T-cell (primary cell): ENCODE data around the gene CDK11A. TPM values are rescaled to one million over a fixed set of nuclear protein-coding genes. Genes with fewer than 3 reads are reported as not detected.
A peak's percentile ranks its signal among the peaks of the same experiment; 100 is the strongest.
"Not testable (repeated sequence)": the region's sequence is repeated elsewhere in the genome, so short reads cannot be mapped to it uniquely, and the experiment has no call there.

Experiments
- ATAC-seq, 4 experiments: fragments of 200-7000 bp in 3 of 4; fragments of 150-1000 bp in 1 of 4; cut with Tn5 transposase; replicated peaks in 1 of 4; 1 replicate in 3 of 4; 2 replicates in 1 of 4; pipeline ENCODE4 v1.10.0; 2021; ENCODE audit warnings: moderate library complexity in 3 of 4, mild to moderate bottlenecking in 2 of 4, moderate number of reproducible peaks in 1 of 4
- CTCF ChIA-PET, 2 donors: fragments of 300-600 bp; sonication (Branson Sonifier 250); formaldehyde crosslinking; loops; one replicate each; lab custom pipeline; 2022; ENCODE audit warnings: antibody characterized with exemption in 2 of 2; lab: Charles Lee
- POLR2A ChIA-PET, 2 donors: fragments of 300-600 bp; sonication (Branson Sonifier 250); formaldehyde crosslinking; loops; one replicate each; lab custom pipeline; 2022; ENCODE audit warnings: antibody characterized with exemption in 2 of 2; lab: Charles Lee
- DNase-seq, 35 experiments: peaks; one replicate each; pipeline versions ENCODE4 v3.0.0 to v3.0.0-alpha.2; 2013 to 2023
- H3K27ac ChIP-seq: one replicate; pipeline ENCODE4 v1.5.1; 2013; ENCODE audit warnings: low read length
- H3K27me3 ChIP-seq, 2 experiments: replicated peaks in 1 of 2; 1 replicate in 1 of 2; 2 replicates in 1 of 2; pipeline versions ENCODE4 v1.6.1 to v1.7.0; 2013; ENCODE audit warnings: low read length in 1 of 2, mixed read lengths in 1 of 2; ENCODE audit not compliant: control insufficient read depth in 2 of 2, insufficient read depth in 2 of 2; ENCODE audit errors: extremely low read depth in 1 of 2
- H3K36me3 ChIP-seq, 2 donors: 1 replicate in 1 of 2; 2 replicates in 1 of 2; pipeline versions ENCODE4 v1.6.1 to v1.7.0; 2013; ENCODE audit warnings: low read length in 1 of 2; ENCODE audit not compliant: control insufficient read depth in 2 of 2, insufficient read depth in 1 of 2; ENCODE audit errors: extremely low read depth in 1 of 2
- H3K4me1 ChIP-seq, 2 experiments: 1 replicate in 1 of 2; 2 replicates in 1 of 2; pipeline versions ENCODE4 v1.6.1 to v1.7.0; 2013; ENCODE audit warnings: low read length in 2 of 2, mixed read lengths in 1 of 2; ENCODE audit not compliant: insufficient read depth in 2 of 2, control insufficient read depth in 1 of 2; ENCODE audit errors: extremely low read depth in 1 of 2
- H3K4me3 ChIP-seq, 2 donors: 1 replicate in 1 of 2; 2 replicates in 1 of 2; pipeline versions ENCODE4 v1.5.1 to v1.7.0; 2013; ENCODE audit warnings: mild to moderate bottlenecking in 2 of 2, low read length in 1 of 2, moderate library complexity in 1 of 2; ENCODE audit not compliant: control insufficient read depth in 1 of 2; ENCODE audit errors: extremely low read depth in 1 of 2
- H3K9me3 ChIP-seq: 2 replicates; pipeline ENCODE4 v1.7.0; 2013
- H3K27ac Mint-ChIP-seq, 2 donors: one replicate each; pipeline ENCODE4 v1.8.0; 2020 to 2021; ENCODE audit warnings: mild to moderate bottlenecking in 2 of 2, mixed read lengths in 2 of 2
- H3K27me3 Mint-ChIP-seq, 2 donors: one replicate each; pipeline ENCODE4 v1.8.0; 2021 to 2022; ENCODE audit warnings: mixed read lengths in 2 of 2
- H3K36me3 Mint-ChIP-seq: one replicate; pipeline ENCODE4 v1.8.0; 2021; ENCODE audit warnings: mixed read lengths
- H3K4me1 Mint-ChIP-seq, 3 donors: one replicate each; pipeline ENCODE4 v1.8.0; 2020 to 2022; ENCODE audit warnings: mixed read lengths in 3 of 3, mild to moderate bottlenecking in 1 of 3
- H3K4me3 Mint-ChIP-seq, 3 donors: one replicate each; pipeline ENCODE4 v1.8.0; 2020 to 2022; ENCODE audit warnings: mild to moderate bottlenecking in 3 of 3, mixed read lengths in 3 of 3, moderate library complexity in 3 of 3
- H3K9me3 Mint-ChIP-seq, 3 donors: one replicate each; pipeline ENCODE4 v1.8.0; 2020 to 2022; ENCODE audit warnings: mixed read lengths in 3 of 3
- WGBS: methylation state at CpG from one replicate; pipeline ENCODE4 v1.1.5; 2013; ENCODE audit warnings: missing lambda C conversion rate; ENCODE audit not compliant: insufficient coverage; 5-methylcytosine and 5-hydroxymethylcytosine counted together
- total RNA-seq, 35 experiments: library from RNA in 6 of 35; stranded (reverse) in 6 of 35; fragments of 120-200 nt in 1 of 35; gene quantifications; one replicate each; pipeline versions ENCODE4 v1.2.1 to v1.2.4 and lab custom pipeline; 2013 to 2026

CDK11A gene
- total RNA-seq, 5 donors from 2014 or later (not counting 1 experiment from before 2014, with no cell fraction given), result 109 to 243 (median 182) TPM

DNA sequence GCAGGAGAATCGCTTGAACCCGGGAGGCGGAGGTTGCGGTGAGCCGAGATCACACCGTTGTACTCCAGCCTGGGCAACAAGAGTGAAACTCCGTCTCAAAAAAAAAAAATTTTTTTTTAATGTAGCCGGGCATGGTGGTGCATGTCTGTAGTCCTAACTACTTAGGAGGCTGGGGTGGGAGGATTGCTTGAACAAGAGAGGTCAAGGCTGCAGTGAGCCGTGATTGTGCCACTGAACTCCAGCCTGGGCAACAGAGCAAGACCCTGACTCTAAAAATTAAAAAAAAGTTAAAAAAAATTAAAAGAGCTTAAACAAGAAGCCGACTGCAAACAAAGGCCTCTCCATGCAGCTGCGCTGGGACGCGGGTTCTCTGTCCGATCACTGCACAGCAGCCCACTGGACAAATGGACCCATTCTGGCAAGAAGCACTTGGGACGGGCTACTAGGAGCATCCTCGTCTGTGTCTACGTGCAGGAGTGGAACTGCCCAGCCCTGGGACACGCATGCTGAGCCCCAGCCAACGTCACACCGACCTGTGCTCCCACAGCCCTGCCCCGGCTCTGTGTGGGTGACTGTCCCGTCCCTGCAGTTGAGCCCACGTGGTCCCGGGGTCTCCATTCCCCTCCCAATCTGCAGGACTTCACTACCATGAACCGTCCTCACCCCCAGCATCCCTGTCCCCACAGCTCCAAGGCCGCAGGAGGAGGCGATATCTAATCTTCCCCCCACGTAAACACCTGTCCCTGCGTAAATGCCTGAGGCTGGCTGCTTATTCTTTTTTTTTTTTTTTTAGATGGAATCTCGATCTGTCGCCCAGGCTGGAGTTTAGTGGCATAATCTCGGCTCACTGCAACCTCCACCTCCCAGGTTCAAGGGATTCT, 43.9 kb downstream of the CDK11A start:
- Mint-ChIP-seq H3K9me3 (no peaks in the 10 kb centered on the region), H3K4me3 (no peak overlapping the region), H3K4me1 (peaks cover 36 to 64% (median 48%) of the 10 kb centered on the region in 3 donors), H3K36me3 (peaks cover 19% of the 10 kb centered on the region), H3K27me3 (no peaks in the 10 kb centered on the region), H3K27ac (peak overlapping the region in 1 of 2 donors; percentile 70)
- 93% methylated on average over 24 of the region's 32 CpGs for WGBS
- Histone ChIP-seq H3K27me3 (no peaks in the 10 kb centered on the region), H3K4me1 (peaks cover 6 to 39% of the 10 kb centered on the region in 2 experiments), H3K9me3 (no peaks in the 10 kb centered on the region), H3K4me3 (no peak overlapping the region), H3K36me3 (peaks cover 4 to 13% of the 10 kb centered on the region in 2 donors), H3K27ac (no peak overlapping the region)
- ChIA-PET POLR2A (no interaction called here), CTCF (no interaction called here)
- DNase-seq (no peak), ATAC-seq (no peak)

DNA sequence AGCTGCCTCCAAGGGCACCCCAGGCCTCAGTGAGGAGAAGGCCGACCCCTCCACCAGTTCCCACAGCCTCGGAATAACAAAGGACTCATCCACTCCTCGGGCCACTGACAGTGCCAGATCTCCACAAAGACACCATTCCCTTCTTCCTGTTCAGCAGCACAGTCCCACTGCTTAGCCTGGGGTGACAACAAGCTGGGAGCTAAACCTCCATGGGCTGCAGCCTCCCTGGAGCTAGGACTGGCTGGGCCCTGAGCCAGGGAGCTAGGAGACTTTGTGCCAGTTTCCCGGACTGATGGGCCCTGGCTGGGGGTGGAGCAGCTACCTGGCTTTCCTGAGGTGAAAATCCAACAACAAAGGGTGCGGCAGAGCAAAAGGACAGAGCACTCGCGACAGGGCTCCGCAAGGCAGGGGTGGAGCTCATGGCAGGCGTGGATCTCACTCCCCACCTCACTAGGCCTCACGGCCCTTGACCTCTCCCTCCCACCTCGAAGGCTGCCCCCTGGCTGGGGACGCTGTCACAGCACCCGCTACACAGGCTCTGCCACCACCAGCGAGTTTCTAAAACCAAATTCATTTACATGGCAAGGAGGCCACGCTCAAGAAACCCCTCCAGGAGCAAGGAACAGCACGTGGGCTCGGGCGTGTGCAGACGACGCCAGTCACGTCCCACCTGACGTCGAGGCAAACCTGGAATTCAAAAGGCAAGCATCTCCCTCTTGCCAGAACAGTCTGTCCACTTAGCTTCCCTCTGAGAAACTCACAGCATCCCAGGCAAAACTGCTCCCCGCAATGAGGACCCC, 45.4 kb downstream of the CDK11A start:
- H3K27me3 Mint-ChIP-seq, result no peaks in the 10 kb centered on the region
- ChIA-PET CTCF (interaction anchor here in 1 of 2 donors (0.9 kb wide), 1 partner anchor 13 kb away, joined by 5 read pairs; no protein-coding TSS in a partner anchor), POLR2A (interaction anchor here in 1 of 2 donors (0.7 kb wide), 1 partner anchor 107 kb away, joined by 3 read pairs; no protein-coding TSS in a partner anchor)
- H3K4me3 Mint-ChIP-seq, result peak overlapping the region; percentile 83 to 93 (median 85)
- no peaks in the 10 kb centered on the region for H3K27me3 ChIP-seq
- no peaks in the 10 kb centered on the region for H3K9me3 Mint-ChIP-seq
- H3K27ac Mint-ChIP-seq, result peak overlapping the region; percentile 95 to 97
- H3K36me3 ChIP-seq, result peaks cover 4 to 10% of the 10 kb centered on the region in 2 donors
- ATAC-seq (peak in 3 of 4 experiments; percentile 30 to 60 (median 34)), DNase-seq (peak in 17 of 35 experiments; percentile 17 to 61 (median 39))
- H3K36me3 Mint-ChIP-seq, result peaks cover 16% of the 10 kb centered on the region
- H3K4me1 Mint-ChIP-seq, result peaks cover 33 to 60% (median 48%) of the 10 kb centered on the region in 3 donors
- 83% methylated on average over 22 of the region's 24 CpGs for WGBS
- H3K4me1 ChIP-seq, result peaks cover 6 to 34% of the 10 kb centered on the region in 2 experiments
- H3K27ac ChIP-seq, result peak overlapping the region; percentile 72
- no peaks in the 10 kb centered on the region for H3K9me3 ChIP-seq
- peak overlapping the region; percentile 43 to 77 for H3K4me3 ChIP-seq

DNA sequence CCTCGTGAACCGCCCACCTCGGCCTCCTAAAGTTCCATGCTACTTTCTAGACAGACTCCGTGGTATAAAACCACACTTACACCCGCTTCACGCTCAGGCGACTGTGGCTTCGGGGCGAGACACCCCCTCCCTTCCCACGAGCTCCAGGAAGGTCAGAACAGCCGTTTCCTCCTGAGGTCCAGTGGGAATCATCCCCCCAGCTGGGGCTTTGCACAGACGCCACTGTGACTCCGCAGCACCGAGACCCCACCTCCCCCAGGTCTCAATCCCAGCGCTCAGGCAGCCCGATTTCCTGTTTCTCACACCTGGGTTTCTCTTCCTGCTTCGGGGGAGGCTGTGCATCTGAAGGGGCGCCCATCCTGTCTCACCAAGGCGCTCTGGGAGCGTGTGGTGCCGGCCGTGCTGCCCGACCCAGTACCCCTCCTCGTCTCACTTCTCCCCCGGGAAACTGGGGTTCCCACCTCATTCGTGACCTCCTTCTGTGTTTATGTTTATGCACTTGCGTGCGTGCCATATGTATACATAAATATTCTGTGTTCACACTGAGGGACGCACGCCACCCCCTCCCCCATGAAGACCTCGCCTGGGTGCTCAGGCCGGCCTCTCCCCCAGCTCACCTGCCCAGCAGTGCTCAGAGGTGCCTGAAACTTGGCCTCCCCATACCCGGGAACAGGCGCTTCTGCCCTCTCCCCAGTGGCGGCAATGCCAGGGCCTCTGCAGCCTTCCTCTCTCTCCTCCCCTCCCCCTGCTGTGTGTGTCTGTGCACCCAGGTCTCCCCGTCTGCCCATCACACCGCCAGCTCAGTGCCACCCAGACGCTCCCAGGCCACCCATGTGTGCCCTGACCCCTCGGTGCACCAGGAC, 46.2 kb downstream of the CDK11A start:
- peak overlapping the region; percentile 83 to 93 (median 85) for H3K4me3 Mint-ChIP-seq
- no peaks in the 10 kb centered on the region for H3K9me3 Mint-ChIP-seq
- DNase-seq (peak; percentile 14 to 74 (median 39)), ATAC-seq (peak; percentile 77 to 86 (median 84))
- no peaks in the 10 kb centered on the region for H3K27me3 Mint-ChIP-seq
- H3K36me3 Mint-ChIP-seq, result peaks cover 16% of the 10 kb centered on the region
- Histone ChIP-seq H3K4me1 (peaks cover 6 to 27% of the 10 kb centered on the region in 2 experiments), H3K9me3 (no peaks in the 10 kb centered on the region), H3K27ac (peak overlapping the region; percentile 72), H3K36me3 (peaks cover 0 to 6% of the 10 kb centered on the region in 2 donors), H3K4me3 (peak overlapping the region; percentile 43 to 77), H3K27me3 (no peaks in the 10 kb centered on the region)
- POLR2A ChIA-PET, result no interaction called here
- peaks cover 29 to 55% (median 41%) of the 10 kb centered on the region in 3 donors for H3K4me1 Mint-ChIP-seq
- CTCF ChIA-PET, result interaction anchor here in 1 of 2 donors (0.9 kb wide), 1 partner anchor 12 kb away, joined by 5 read pairs; no protein-coding TSS in a partner anchor
- 10% methylated on average over 33 of the region's 39 CpGs for WGBS
- peak overlapping the region; percentile 95 to 97 for H3K27ac Mint-ChIP-seq

DNA sequence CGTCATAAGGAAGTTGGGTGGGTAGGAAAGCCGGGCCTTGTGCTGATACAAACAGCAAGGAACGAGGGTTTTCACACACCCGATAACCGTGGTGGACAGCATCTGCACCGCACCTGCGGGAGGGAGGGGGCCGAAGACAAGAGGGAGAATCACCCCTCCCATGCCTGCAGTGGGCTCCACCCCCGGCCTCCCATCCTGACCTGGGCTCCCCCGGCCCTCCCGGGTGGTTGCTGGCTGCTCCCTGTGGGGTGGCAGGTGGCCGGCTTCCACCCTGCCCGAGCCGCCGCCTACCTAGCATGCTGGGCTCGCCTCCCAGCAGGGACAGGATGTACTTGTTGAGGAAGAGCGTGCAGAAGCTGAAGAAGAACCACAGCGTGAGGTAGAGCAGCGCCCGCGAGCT, 48.1 kb downstream of the CDK11A start:
- Histone ChIP-seq H3K4me1 (peaks cover 6 to 27% of the 10 kb centered on the region in 2 experiments), H3K36me3 (peaks cover 0 to 16% of the 10 kb centered on the region in 2 donors)
- Mint-ChIP-seq H3K4me1 (peaks cover 25 to 42% (median 34%) of the 10 kb centered on the region in 3 donors), H3K36me3 (peaks cover 25% of the 10 kb centered on the region)
- POLR2A ChIA-PET, DNase-seq, H3K9me3 ChIP-seq, H3K27ac Mint-ChIP-seq, H3K4me3 ChIP-seq, H3K27me3 ChIP-seq, H3K27me3 Mint-ChIP-seq, ATAC-seq, H3K4me3 Mint-ChIP-seq, H3K27ac ChIP-seq, CTCF ChIA-PET, H3K9me3 Mint-ChIP-seq: not testable (repeated sequence)
- no CpG with 5 or more reads among the region's 21 CpGs for WGBS

DNA sequence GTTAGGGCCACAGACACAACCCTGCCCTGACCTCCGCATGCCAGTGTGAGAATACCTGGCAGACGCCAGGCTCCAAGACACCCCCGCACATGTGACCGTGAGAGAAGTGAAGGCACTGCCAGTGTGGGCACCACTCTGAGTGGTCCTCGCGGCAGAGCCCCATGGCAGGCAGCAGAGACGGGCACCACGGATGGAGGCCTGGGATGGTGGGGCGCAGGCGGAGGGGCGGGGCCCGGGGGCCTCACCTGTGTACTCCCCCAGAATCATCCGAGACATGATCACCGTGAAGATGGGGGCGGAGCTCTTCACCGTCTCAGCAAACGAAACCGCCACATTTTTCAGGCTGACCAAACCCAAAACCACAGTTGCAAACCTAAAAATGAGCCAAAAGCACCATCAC, 48.9 kb downstream of the CDK11A start:
- H3K4me1 ChIP-seq, result peaks cover 6 to 24% of the 10 kb centered on the region in 2 experiments
- H3K9me3 Mint-ChIP-seq, ATAC-seq, H3K4me3 ChIP-seq, H3K27ac Mint-ChIP-seq, H3K9me3 ChIP-seq, CTCF ChIA-PET, H3K27ac ChIP-seq, H3K4me3 Mint-ChIP-seq, H3K27me3 ChIP-seq, H3K27me3 Mint-ChIP-seq, DNase-seq, POLR2A ChIA-PET: not testable (repeated sequence)
- Mint-ChIP-seq H3K4me1 (peaks cover 23 to 34% (median 28%) of the 10 kb centered on the region in 3 donors), H3K36me3 (peaks cover 27% of the 10 kb centered on the region)
- peaks cover 0 to 21% of the 10 kb centered on the region in 2 donors for H3K36me3 ChIP-seq
- WGBS, result no CpG with 5 or more reads among the region's 18 CpGs
